Kidney (tissue), 14 donors: ENCODE measurements around the gene RASA3. TPM values are rescaled to one million over a fixed set of nuclear protein-coding genes. Genes with fewer than 3 reads are reported as not detected.

Experiments used
- DNase-seq, 5 donors: peaks; one replicate each; pipeline ENCODE4 v3.0.0-alpha.2; 2013 to 2020
- FAIRE-seq: peaks from 2 replicates; lab custom pipeline; 2012; peaks lifted over from hg19 to GRCh38; lab: Jason Lieb, UNC
- H3K27ac ChIP-seq, 2 donors: one replicate each; pipeline ENCODE4 v1.7.0; 2013; ENCODE audit warnings: low read depth in 2 of 2, low read length in 2 of 2, inconsistent platforms in 1 of 2
- H3K27me3 ChIP-seq: one replicate; pipeline ENCODE4 v1.7.1; 2013; ENCODE audit warnings: low read length, inconsistent platforms; ENCODE audit not compliant: control insufficient read depth, insufficient read depth
- H3K36me3 ChIP-seq, 3 donors: one replicate each; pipeline versions ENCODE4 v1.7.0 to v1.7.1; 2013; ENCODE audit warnings: low read length in 3 of 3, control low read depth in 1 of 3, inconsistent platforms in 1 of 3; ENCODE audit not compliant: insufficient read depth in 3 of 3, control insufficient read depth in 2 of 3
- H3K4me1 ChIP-seq, 3 donors: one replicate each; pipeline versions ENCODE4 v1.7.0 to v1.7.1; 2013; ENCODE audit warnings: low read length in 3 of 3, inconsistent platforms in 1 of 3, low read depth in 1 of 3; ENCODE audit not compliant: control insufficient read depth in 2 of 3, insufficient read depth in 2 of 3
- H3K4me3 ChIP-seq, 3 donors: one replicate each; pipeline versions ENCODE4 v1.7.0 to v1.8.1; 2013; ENCODE audit warnings: low read length in 3 of 3, control low read depth in 1 of 3, inconsistent platforms in 1 of 3
- H3K9ac ChIP-seq, 3 donors: one replicate each; pipeline versions ENCODE4 v1.7.0 to v1.7.1; 2013; ENCODE audit warnings: low read length in 3 of 3, control low read depth in 1 of 3, inconsistent platforms in 1 of 3
- H3K9me3 ChIP-seq, 3 donors: one replicate each; pipeline versions ENCODE4 v1.7.0 to v1.7.1; 2013; ENCODE audit warnings: low read length in 3 of 3, control low read depth in 1 of 3, inconsistent platforms in 1 of 3; ENCODE audit not compliant: control insufficient read depth in 2 of 3, insufficient read depth in 1 of 3
- CTCF ChIP-seq: IDR thresholded peaks from 3 replicates; pipeline ENCODE4 v1.5.1; 2012; ENCODE audit warnings: mild to moderate bottlenecking, moderate library complexity, borderline replicate concordance; ENCODE audit not compliant: insufficient read depth; ENCODE audit errors: extremely low read depth
- intact Hi-C: fragments of 100-400 bp; cut with DNase I; formaldehyde crosslinking; loops from one replicate; pipeline ENCODE4 v1.11.1; 2022
- polyA plus RNA-seq: library from polyadenylated mRNA; stranded (reverse); fragments of 350-450 nt; fragmentation: Illumina TruSeq; extraction: RNeasy Lipid Tissue Mini Kit (QIAGEN cat#74804); gene quantifications from one replicate; pipeline ENCODE4 v1.2.3, GENCODE V29; 2014; ENCODE audit warnings: low read depth, low replicate concordance; ENCODE audit not compliant: insufficient read depth
- total RNA-seq: library from RNA; stranded (reverse); fragmentation: NEBNext Ultra II Directional; extraction: Animal tissue kit (Norgen Biotek cat#: 25700); gene quantifications from one replicate; pipeline ENCODE4 v1.2.1, GENCODE V29; 2021
- donor health status: control.
- donor health status: control.
- donor health status: control.
- donor health status: control.
- donor health status: control.
- donor health status: DM: yes; HTN: yes; CAD: no.
- donor health status: Normal renal cell carcinoma (clear cell type).

RASA3 gene
- total and polyA plus RNA-seq, 2 donors from 2014 or later, result 4.2 to 28.8 TPM

GRCh38 chr13:114042066-114042815 lies 90.2 kb downstream of the RASA3 start:
- TF ChIP-seq CTCF, result no peak
- Histone ChIP-seq H3K9me3 (no peaks in the 10 kb centered on the region), H3K9ac (no peak overlapping the region), H3K27ac (no peak overlapping the region), H3K27me3 (no peaks in the 10 kb centered on the region), H3K4me3 (no peak overlapping the region), H3K4me1 (peaks cover 0 to 5% (median 4%) of the 10 kb centered on the region in 3 donors), H3K36me3 (no peaks in the 10 kb centered on the region)
- no peak for DNase-seq
- intact Hi-C loops, result no loop called here
- FAIRE-seq, result no peak

GRCh38 chr13:114041493-114041892 lies 90.9 kb downstream of the RASA3 start:
- Histone ChIP-seq H3K27ac (no peak overlapping the region), H3K36me3 (no peaks in the 10 kb centered on the region), H3K4me1 (peaks cover 0 to under 1% (median 0%) of the 10 kb centered on the region in 3 donors), H3K9ac (no peak overlapping the region), H3K27me3 (no peaks in the 10 kb centered on the region), H3K9me3 (no peaks in the 10 kb centered on the region), H3K4me3 (no peak overlapping the region)
- intact Hi-C loops, result no loop called here
- no peak for TF ChIP-seq CTCF
- FAIRE-seq (no peak), DNase-seq (no peak)

GRCh38 chr13:114039471-114040141 lies 92.8 kb downstream of the RASA3 start:
- Histone ChIP-seq H3K4me3 (no peak overlapping the region), H3K27me3 (no peaks in the 10 kb centered on the region), H3K36me3 (no peaks in the 10 kb centered on the region), H3K27ac (no peak overlapping the region), H3K9me3 (no peaks in the 10 kb centered on the region), H3K9ac (no peak overlapping the region), H3K4me1 (peaks cover 0 to 3% (median 0%) of the 10 kb centered on the region in 3 donors)
- no peak for FAIRE-seq
- intact Hi-C loops, result no loop called here
- no peak for DNase-seq
- no peak for TF ChIP-seq CTCF
